Adrenal gland (tissue), 12 donors: ENCODE measurements around the gene NSMCE1. TPM values are rescaled to one million over a fixed set of nuclear protein-coding genes. Genes with fewer than 3 reads are reported as not detected.

Experiments
- DNase-seq, 7 donors: peaks; one replicate each; pipeline ENCODE4 v3.0.0-alpha.2; 2019 to 2020
- H3K27ac ChIP-seq, 5 donors: fragments of 200-600 bp; sonication (generic) in 4 of 5; 1 replicate in 3 of 5; 2 replicates in 2 of 5; pipeline versions ENCODE4 v1.5.1 to v1.8.0; 2016 to 2020; ENCODE audit warnings: mild to moderate bottlenecking in 1 of 5
- H3K27me3 ChIP-seq: fragments of 200-600 bp; 2 replicates; pipeline ENCODE4 v1.8.0; 2021
- H3K36me3 ChIP-seq, 2 donors: fragments of 200-600 bp; replicated peaks in 1 of 2; 1 replicate in 1 of 2; 2 replicates in 1 of 2; pipeline versions ENCODE4 v1.5.1 to v1.8.0; 2018 to 2022
- H3K4me1 ChIP-seq, 2 donors: fragments of 200-600 bp; replicated peaks in 1 of 2; 1 replicate in 1 of 2; 2 replicates in 1 of 2; pipeline versions ENCODE4 v1.5.1 to v1.8.0; 2018 to 2021
- H3K4me3 ChIP-seq, 4 donors: fragments of 200-600 bp; sonication (generic) in 3 of 4; one replicate each; pipeline ENCODE4 v1.5.1; 2016 to 2018
- H3K9me3 ChIP-seq, 3 donors: fragments of 200-600 bp; sonication (generic) in 1 of 3; replicated peaks in 1 of 3; 1 replicate in 2 of 3; 2 replicates in 1 of 3; pipeline versions ENCODE4 v1.5.1 to v1.8.0; 2016 to 2021
- CTCF ChIP-seq, 6 experiments: fragments of 450-650 bp in 4 of 6; fragments of 200-600 bp in 2 of 6; sonication (generic) in 1 of 6; IDR thresholded peaks; 1 replicate in 5 of 6; 2 replicates in 1 of 6; pipeline versions ENCODE4 v1.5.1 to v1.8.0; 2016 to 2021; ENCODE audit warnings: antibody characterized with exemption in 6 of 6, mild to moderate bottlenecking in 2 of 6, moderate library complexity in 1 of 6
- POLR2A ChIP-seq, 2 donors: fragments of 450-650 bp; IDR thresholded peaks; one replicate each; pipeline ENCODE4 v1.6.1; 2017; ENCODE audit warnings: antibody characterized with exemption in 2 of 2, mild to moderate bottlenecking in 2 of 2, moderate library complexity in 1 of 2
- WGBS, 4 donors: extraction: QIAGEN DNeasy Blood & Tissue Kit in 2 of 4; methylation state at CpG; one replicate each; pipeline versions ENCODE4 v1.1.5 to v1.1.7; 2013 to 2017; 5-methylcytosine and 5-hydroxymethylcytosine counted together
- intact Hi-C, 2 donors: fragments of 100-400 bp; cut with DNase I; formaldehyde crosslinking; loops; one replicate each; pipeline versions ENCODE4 v1.14.1 to v1.15.0; 2022 to 2023
- polyA plus RNA-seq, 3 donors: library from polyadenylated mRNA; stranded (reverse); fragments of 200-250 nt in 2 of 3; fragments of 350-450 nt in 1 of 3; fragmentation: Illumina TruSeq in 1 of 3; extraction: RNeasy Lipid Tissue Mini Kit (QIAGEN cat#74804) in 1 of 3; gene quantifications; one replicate each; pipeline ENCODE4 v1.2.3, GENCODE V29; 2013 to 2014
- total RNA-seq, 9 donors: library from RNA; depleted of rRNA in 4 of 9; stranded (reverse); fragments of >200 nt in 4 of 9; fragments of 120-200 nt in 1 of 9; fragmentation: NEBNext Ultra II Directional in 1 of 9; extraction: Animal tissue kit (Norgen Biotek cat#: 25700) in 1 of 9; gene quantifications; one replicate each; pipeline versions ENCODE4 v1.1.0 to v1.2.4, GENCODE V29; 2013 to 2023
- donor health status: healthy with polysubstance abuse.
- donor health status: Bipolar disorder and iron deficiency.
- donor health status: DM: yes; HTN: yes; CAD: no.
- donor health status: DM: no; HTN: no; CAD: no.
- donor health status: DM: no; HTN: no; CAD: no.
- donor health status: DM: yes; HTN: yes; CAD: no.

Gene NSMCE1
- total and polyA plus RNA-seq, 12 donors = 54.3 to 182 (median 88.1) TPM

- DNase-seq = no peak
- H3K27me3 ChIP-seq = no peaks in the 10 kb centered on the region
- peaks cover 0 to 7% of the 10 kb centered on the region in 2 donors for H3K4me1 ChIP-seq
- intact Hi-C loops = loop anchor here in 1 of 2 donors (10.0 kb wide), 2 partner anchors 85 to 235 kb away; partner anchors contain the start of gene IL4R
- no peak for TF ChIP-seq CTCF (IDR thresholded peaks at IDR 0.05)
- no peak for TF ChIP-seq POLR2A (IDR thresholded peaks at IDR 0.05)
- H3K4me3 ChIP-seq = no peak overlapping the region
- 60 to 95% (median 90%) methylated on average over 1 to 18 of the region's 18 CpGs for WGBS, 4 donors
- H3K36me3 ChIP-seq = peaks cover 0 to 22% of the 10 kb centered on the region in 2 donors
- no peak overlapping the region for H3K27ac ChIP-seq
- no peaks in the 10 kb centered on the region for H3K9me3 ChIP-seq
Observed at GRCh38 chr16:27229891-27230470, 38.6 kb downstream of the NSMCE1 start.

GRCh38 chr16:27228621-27229501, 39.7 kb downstream of the NSMCE1 start:
- WGBS, 4 donors = 86 to 90% (median 88%) methylated on average over 19 to 21 of the region's 21 CpGs
- intact Hi-C loops = loop anchor here in 1 of 2 donors (10.0 kb wide), 1 partner anchor 236 kb away; no protein-coding TSS in a partner anchor
- DNase-seq = no peak
- peaks cover 0 to 25% of the 10 kb centered on the region in 2 donors for H3K36me3 ChIP-seq
- H3K4me3 ChIP-seq = no peak overlapping the region
- TF ChIP-seq POLR2A (IDR thresholded peaks at IDR 0.05) (no peak), CTCF (IDR thresholded peaks at IDR 0.05) (no peak)
- H3K27me3 ChIP-seq = no peaks in the 10 kb centered on the region
- no peak overlapping the region for H3K27ac ChIP-seq
- H3K9me3 ChIP-seq = no peaks in the 10 kb centered on the region
- no peaks in the 10 kb centered on the region for H3K4me1 ChIP-seq

- DNase-seq = no peak
- H3K27ac ChIP-seq = no peak overlapping the region
- H3K4me3 ChIP-seq = no peak overlapping the region
- peaks cover 0 to 21% of the 10 kb centered on the region in 2 donors for H3K36me3 ChIP-seq
- no peaks in the 10 kb centered on the region for H3K27me3 ChIP-seq
- no peaks in the 10 kb centered on the region for H3K9me3 ChIP-seq
- no peaks in the 10 kb centered on the region for H3K4me1 ChIP-seq
- 74 to 92% (median 84%) methylated on average over 7 to 12 of the region's 12 CpGs for WGBS, 4 donors
- TF ChIP-seq POLR2A (IDR thresholded peaks at IDR 0.05) (no peak), CTCF (IDR thresholded peaks at IDR 0.05) (no peak)
- intact Hi-C loops = loop anchor here in 1 of 2 donors (10.0 kb wide), 1 partner anchor 237 kb away; no protein-coding TSS in a partner anchor
Observed at GRCh38 chr16:27228045-27228444, 40.5 kb downstream of the NSMCE1 start.

- no peak for DNase-seq
- no peaks in the 10 kb centered on the region for H3K27me3 ChIP-seq
- H3K4me1 ChIP-seq = no peaks in the 10 kb centered on the region
- intact Hi-C loops = loop anchor here in 1 of 2 donors (10.0 kb wide), 1 partner anchor 238 kb away; no protein-coding TSS in a partner anchor
- no peaks in the 10 kb centered on the region for H3K9me3 ChIP-seq
- H3K36me3 ChIP-seq = peaks cover 0 to 15% of the 10 kb centered on the region in 2 donors
- no peak overlapping the region for H3K27ac ChIP-seq
- TF ChIP-seq POLR2A (IDR thresholded peaks at IDR 0.05) = no peak
- TF ChIP-seq CTCF (IDR thresholded peaks at IDR 0.05) = no peak
- no peak overlapping the region for H3K4me3 ChIP-seq
- WGBS, 4 donors = 87 to 93% (median 91%) methylated on average over 10 to 16 of the region's 16 CpGs
Observed at GRCh38 chr16:27226976-27227705, 41.4 kb downstream of the NSMCE1 start.
